ENCODE measurements around the gene NAP1L4. TPM values are rescaled to one million over a fixed set of nuclear protein-coding genes. Genes with fewer than 3 reads are reported as not detected.

Gene NAP1L4
- total and polyA plus RNA-seq, 2 of the 8 experiments (the other 6 are each of a cell fraction or from before 2014, with no cell fraction given): 75.8 to 194 TPM

- TF ChIP-seq CHD7 (IDR thresholded peaks at IDR 0.05; ENCODE audit: insufficient replicate concordance, low read length) (no peak), TEAD4 (IDR thresholded peaks at IDR 0.05; ENCODE audit: low read depth, low read length) (no peak), TAF1 (IDR thresholded peaks at IDR 0.05; ENCODE audit: low read depth, low read length) (no peak), HDAC6 (IDR thresholded peaks at IDR 0.05; ENCODE audit: low read depth, low read length) (no peak), USF2 (IDR thresholded peaks at IDR 0.05; ENCODE audit: low read length) (no peak), SP2 (IDR thresholded peaks at IDR 0.05; ENCODE audit: low read length) (no peak), BACH1 (IDR thresholded peaks at IDR 0.05; ENCODE audit: low read length) (no peak), E2F6 (IDR thresholded peaks at IDR 0.05) (no peak), KDM5A (IDR thresholded peaks at IDR 0.05; ENCODE audit: low read length) (no peak)
Observed at GRCh38 chr11:2927121-2927800, 64.9 kb downstream of the NAP1L4 start (continued).

Data from H1 (cell line).